Esophagus (tissue), 2 donors: ENCODE data around the gene C11orf42. TPM values are rescaled to one million over a fixed set of nuclear protein-coding genes. Genes with fewer than 3 reads are reported as not detected.
A peak's percentile ranks its signal among the peaks of the same experiment; 100 is the strongest.

Experiments used
- H3K27ac ChIP-seq, 2 donors: one replicate each; pipeline ENCODE4 v1.5.1; 2013; ENCODE audit warnings: low read depth in 2 of 2, mild to moderate bottlenecking in 2 of 2, inconsistent platforms in 1 of 2, low read length in 1 of 2, moderate library complexity in 1 of 2
- H3K27me3 ChIP-seq, 2 donors: one replicate each; pipeline ENCODE4 v1.6.1; 2013; ENCODE audit warnings: low read length in 2 of 2, control low read depth in 1 of 2, mild to moderate bottlenecking in 1 of 2; ENCODE audit not compliant: insufficient read depth in 2 of 2, control insufficient read depth in 1 of 2
- H3K36me3 ChIP-seq, 2 donors: one replicate each; pipeline ENCODE4 v1.6.1; 2013; ENCODE audit warnings: low read length in 1 of 2; ENCODE audit not compliant: control insufficient read depth in 2 of 2, insufficient read depth in 2 of 2
- H3K4me1 ChIP-seq, 2 donors: one replicate each; pipeline ENCODE4 v1.6.1; 2013; ENCODE audit warnings: low read length in 1 of 2; ENCODE audit not compliant: control insufficient read depth in 2 of 2, insufficient read depth in 2 of 2
- H3K4me3 ChIP-seq, 2 donors: one replicate each; pipeline ENCODE4 v1.5.1; 2013; ENCODE audit warnings: low read length in 2 of 2, mild to moderate bottlenecking in 2 of 2, low read depth in 1 of 2, moderate library complexity in 1 of 2
- H3K9me3 ChIP-seq, 2 donors: one replicate each; pipeline ENCODE4 v1.6.1; 2013; ENCODE audit warnings: mild to moderate bottlenecking in 2 of 2, low read depth in 1 of 2, low read length in 1 of 2, moderate library complexity in 1 of 2; ENCODE audit not compliant: control insufficient read depth in 2 of 2, insufficient read depth in 1 of 2
- WGBS, 2 donors: extraction: QIAGEN DNeasy Blood & Tissue Kit; methylation state at CpG; one replicate each; pipeline ENCODE4 v1.1.7; 2013; 5-methylcytosine and 5-hydroxymethylcytosine counted together
- polyA plus RNA-seq, 2 donors: library from polyadenylated mRNA; stranded (reverse); fragments of 200-250 nt; gene quantifications; one replicate each; pipeline ENCODE4 v1.2.3, GENCODE V29; 2013
- donor health status: healthy with polysubstance abuse.
- donor health status: Bipolar disorder and iron deficiency.

C11orf42 gene
- polyA plus RNA-seq, 2 donors = not detected

DNA sequence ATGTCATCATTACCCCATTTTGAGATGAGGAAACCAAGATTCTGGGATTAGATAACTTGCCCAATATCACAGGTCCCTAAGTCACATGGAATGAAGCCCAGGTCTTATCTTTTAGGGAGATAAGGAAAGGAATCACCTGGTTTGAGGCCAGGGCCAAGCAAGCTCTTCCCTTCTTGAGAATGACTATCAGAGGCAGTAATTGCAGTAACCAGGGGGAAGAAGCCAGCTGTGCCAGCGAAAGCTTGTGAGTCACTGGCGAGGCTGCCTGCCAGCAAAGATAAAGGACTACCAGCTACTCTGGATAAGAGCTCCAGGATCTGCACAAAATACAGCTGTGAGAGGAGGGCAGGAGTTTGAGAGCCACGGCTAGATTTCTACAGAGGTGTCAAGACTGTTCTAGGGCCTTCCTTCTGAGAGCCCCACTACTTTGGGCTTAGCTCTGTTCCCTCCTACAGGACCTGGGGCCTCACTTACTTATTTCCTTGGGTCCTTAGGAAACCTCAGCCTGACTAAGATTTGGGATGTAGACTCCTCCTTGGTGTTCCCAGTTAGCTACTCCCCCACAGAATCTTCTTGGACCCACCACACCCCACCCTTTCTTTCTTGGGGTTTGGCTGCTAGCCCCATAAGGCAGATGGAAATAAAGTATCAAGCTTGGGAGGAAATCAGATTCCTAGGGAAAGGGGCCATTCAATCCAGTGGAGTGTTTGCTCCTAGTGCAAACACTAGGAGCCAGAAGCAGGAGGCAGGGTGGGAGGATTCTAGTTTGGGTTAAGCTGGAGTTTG, 44.6 kb downstream of the C11orf42 start:
- Histone ChIP-seq H3K27me3 (no peaks in the 10 kb centered on the region), H3K4me1 (peaks cover 0 to 2% of the 10 kb centered on the region in 2 donors), H3K9me3 (no peaks in the 10 kb centered on the region), H3K36me3 (no peaks in the 10 kb centered on the region), H3K4me3 (no peak overlapping the region), H3K27ac (no peak overlapping the region)
- 25 to 28% methylated on average over 3 of the region's 3 CpGs for WGBS, 2 donors

DNA sequence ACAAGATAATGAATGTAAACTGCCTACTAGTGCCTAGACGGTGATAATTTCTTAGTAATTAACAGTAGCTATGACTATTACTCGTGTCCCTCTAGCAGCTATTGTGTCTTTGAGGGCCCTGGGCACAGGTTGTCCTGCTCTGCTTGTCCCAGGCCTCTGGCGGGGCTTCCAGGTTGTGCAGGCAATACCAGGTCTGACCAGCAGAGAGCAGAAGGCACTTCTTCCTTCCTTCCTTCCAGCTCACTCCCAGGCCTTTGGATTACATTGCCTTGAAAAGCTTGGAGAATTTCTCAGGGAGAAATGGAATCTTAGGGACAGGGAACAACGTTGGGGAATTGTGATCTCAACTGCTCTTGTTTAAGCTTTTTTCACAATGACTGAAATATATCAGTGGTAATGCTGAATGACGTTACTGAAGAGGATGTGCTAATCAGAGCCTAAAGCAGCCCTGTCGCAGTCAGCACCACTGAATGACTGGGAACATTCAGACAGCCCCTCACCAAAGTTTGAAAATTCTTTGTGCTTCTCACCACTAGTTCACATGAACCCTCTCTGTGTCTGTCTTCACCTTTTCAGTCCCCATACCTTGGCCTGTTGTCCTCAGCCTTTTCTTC, 45.9 kb downstream of the C11orf42 start:
- H3K4me1 ChIP-seq = peaks cover 0 to 2% of the 10 kb centered on the region in 2 donors
- no peaks in the 10 kb centered on the region for H3K9me3 ChIP-seq
- H3K27ac ChIP-seq = no peak overlapping the region
- WGBS, 2 donors = 55 to 64% methylated on average over 6 of the region's 6 CpGs
- H3K36me3 ChIP-seq = no peaks in the 10 kb centered on the region
- H3K4me3 ChIP-seq = no peak overlapping the region
- no peaks in the 10 kb centered on the region for H3K27me3 ChIP-seq

DNA sequence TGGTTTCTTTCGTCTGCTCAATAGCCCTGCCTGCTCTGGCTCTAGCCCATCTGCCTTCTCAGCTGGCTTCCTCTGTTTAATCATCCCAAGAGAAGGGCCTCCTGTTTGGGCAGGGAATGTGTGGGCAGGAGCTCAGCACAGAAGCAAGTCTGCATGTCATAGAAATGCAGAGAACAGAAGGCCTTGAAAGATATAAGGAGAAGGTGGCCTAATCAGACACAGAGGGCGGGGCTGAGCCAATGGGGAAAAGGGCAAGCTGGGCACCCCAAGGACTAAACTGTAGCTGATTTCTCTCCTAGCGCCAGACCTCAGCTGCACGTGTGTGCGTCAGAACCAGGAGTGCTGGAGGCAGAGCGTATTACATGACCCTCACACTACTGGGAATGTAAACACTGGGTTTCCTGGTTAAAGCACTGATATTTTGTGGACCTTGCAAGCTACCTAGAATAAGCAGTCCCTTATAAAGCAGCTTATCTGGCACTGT, 46.7 kb downstream of the C11orf42 start:
- Histone ChIP-seq H3K27me3 (no peaks in the 10 kb centered on the region), H3K4me1 (peaks cover 0 to 2% of the 10 kb centered on the region in 2 donors), H3K4me3 (no peak overlapping the region), H3K9me3 (no peaks in the 10 kb centered on the region), H3K27ac (peak overlapping the region in 1 of 2 donors; percentile 11), H3K36me3 (no peaks in the 10 kb centered on the region)
- WGBS, 2 donors = 59 to 88% methylated on average over 6 of the region's 6 CpGs

DNA sequence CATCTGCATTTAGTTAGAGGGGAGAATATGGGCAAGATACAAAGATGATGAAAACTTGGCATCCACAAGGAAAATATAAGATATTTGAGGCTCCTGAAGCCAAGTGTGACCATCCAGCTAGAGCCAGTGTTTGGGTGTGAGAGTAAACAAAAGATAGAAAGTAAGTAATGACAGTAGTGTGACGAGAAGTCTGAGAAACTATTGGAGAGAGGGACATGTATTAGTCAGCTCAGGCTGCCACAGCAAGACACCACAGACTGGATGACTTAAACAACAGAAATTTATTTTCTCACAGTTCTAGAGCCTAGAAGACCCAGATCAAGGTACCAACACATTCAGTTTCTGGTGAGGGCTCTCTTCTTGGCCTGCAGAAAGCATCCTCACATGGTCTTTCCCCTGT, 47.8 kb downstream of the C11orf42 start:
- H3K27me3 ChIP-seq = no peaks in the 10 kb centered on the region
- H3K4me3 ChIP-seq = no peak overlapping the region
- no peak overlapping the region for H3K27ac ChIP-seq
- 70 to 79% methylated on average over 1 of the region's 1 CpG for WGBS, 2 donors
- peaks cover 0 to 2% of the 10 kb centered on the region in 2 donors for H3K4me1 ChIP-seq
- no peaks in the 10 kb centered on the region for H3K9me3 ChIP-seq
- H3K36me3 ChIP-seq = no peaks in the 10 kb centered on the region

DNA sequence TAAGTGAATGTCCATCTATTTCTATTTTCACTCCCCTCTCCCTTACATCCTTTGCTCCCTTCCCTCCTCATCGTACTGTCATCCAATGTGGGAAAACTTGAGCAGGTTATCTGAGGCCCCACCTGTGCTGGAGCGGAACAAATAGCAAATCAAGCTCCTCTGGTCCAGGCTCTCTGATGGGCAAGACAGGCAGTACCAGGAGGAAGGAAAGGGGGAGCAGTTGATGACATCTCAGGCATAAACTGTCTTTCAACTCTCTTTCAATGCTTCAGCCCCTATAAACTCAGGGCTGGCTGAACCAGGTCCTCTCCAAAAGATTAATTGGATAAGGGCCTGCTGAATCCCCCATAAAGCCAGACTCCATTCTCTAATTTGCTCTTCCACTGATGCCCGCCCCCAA, 52.8 kb downstream of the C11orf42 start:
- Histone ChIP-seq H3K27ac (no peak overlapping the region), H3K27me3 (peaks cover 0 to 13% of the 10 kb centered on the region in 2 donors), H3K36me3 (no peaks in the 10 kb centered on the region)

DNA sequence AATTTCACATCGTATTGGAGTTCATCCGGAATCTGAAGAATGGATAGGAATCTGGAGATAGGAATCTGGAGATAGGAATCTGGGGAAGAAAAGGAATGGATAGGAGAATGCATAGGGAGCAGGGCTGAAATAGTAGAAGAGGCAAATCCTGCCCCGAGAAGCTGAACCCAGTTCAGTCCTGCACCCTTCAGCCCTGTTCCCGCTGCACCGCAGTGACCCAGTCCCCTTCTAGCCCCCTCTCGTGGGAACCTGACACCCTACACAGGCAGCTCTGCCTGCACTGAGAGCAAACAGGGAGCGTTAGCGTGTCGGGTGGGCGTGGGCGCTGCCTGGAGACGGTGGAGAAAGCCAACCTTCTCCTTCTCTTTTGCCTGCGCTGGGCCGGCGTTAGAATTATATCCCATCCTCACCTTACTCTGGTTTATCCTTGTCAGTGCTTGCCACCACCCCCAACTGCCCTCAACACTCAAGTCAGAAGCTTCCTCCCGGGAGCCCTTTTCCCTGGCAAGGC, 53.3 kb downstream of the C11orf42 start:
- Histone ChIP-seq H3K27me3 (peaks cover 0 to 13% of the 10 kb centered on the region in 2 donors), H3K36me3 (no peaks in the 10 kb centered on the region), H3K9me3 (no peaks in the 10 kb centered on the region), H3K27ac (no peak overlapping the region), H3K4me1 (peaks cover 0 to 6% of the 10 kb centered on the region in 2 donors), H3K4me3 (peak overlapping the region in 1 of 2 donors; percentile 40)
- 7 to 9% methylated on average over 16 of the region's 16 CpGs for WGBS, 2 donors

More for the DNA sequence above, 52.8 kb downstream of the C11orf42 start:
- Histone ChIP-seq H3K4me3 (no peak overlapping the region), H3K4me1 (peaks cover 0 to 6% of the 10 kb centered on the region in 2 donors), H3K9me3 (no peaks in the 10 kb centered on the region)
- 76 to 82% methylated on average over 3 of the region's 3 CpGs for WGBS, 2 donors

DNA sequence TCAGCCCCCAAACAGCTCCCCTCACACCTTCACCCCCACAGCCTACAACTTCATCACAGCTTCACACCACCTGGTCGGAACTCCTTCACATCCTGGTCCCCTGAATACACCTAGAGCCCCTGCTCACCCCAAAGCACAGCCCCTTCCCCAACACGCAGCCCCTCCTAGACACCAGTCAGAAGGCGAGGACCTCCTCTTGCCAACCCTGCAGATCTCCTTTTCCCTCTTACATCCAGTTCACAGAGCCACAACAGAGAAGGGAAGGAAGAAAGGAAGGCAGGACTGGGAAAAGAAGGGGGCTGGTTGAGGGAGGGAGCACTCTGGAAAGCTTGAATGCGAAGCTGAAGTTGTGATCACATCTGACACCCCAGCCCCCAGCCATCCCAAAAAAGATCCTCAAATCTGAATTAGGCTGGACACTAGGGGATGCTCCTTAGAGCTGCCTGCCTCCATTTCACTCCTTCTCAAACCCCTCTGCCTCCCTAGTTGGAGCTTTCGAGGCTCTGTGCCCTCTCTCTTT, 54.9 kb downstream of the C11orf42 start:
- Histone ChIP-seq H3K36me3 (no peaks in the 10 kb centered on the region), H3K4me1 (peaks cover 0 to 6% of the 10 kb centered on the region in 2 donors), H3K4me3 (no peak overlapping the region), H3K9me3 (no peaks in the 10 kb centered on the region), H3K27me3 (peaks cover 0 to 13% of the 10 kb centered on the region in 2 donors), H3K27ac (no peak overlapping the region)
- WGBS, 2 donors = 48 to 49% methylated on average over 5 of the region's 5 CpGs

Other genes starting within 250 kb of the C11orf42 start
- not detected for gene OR56A5, start 237.1 kb upstream of the C11orf42 start, polyA plus RNA-seq
- gene OR52L1, start 218.6 kb upstream of the C11orf42 start, polyA plus RNA-seq = not detected
- gene OR56A4, start 198.6 kb upstream of the C11orf42 start, polyA plus RNA-seq = not detected
- gene OR56A1, start 174.8 kb upstream of the C11orf42 start, polyA plus RNA-seq = not detected
- not detected for gene OR56B4, start 97.9 kb upstream of the C11orf42 start, polyA plus RNA-seq
- not detected for gene OR52B2, start 35.2 kb upstream of the C11orf42 start, polyA plus RNA-seq
- gene OR52W1, start 6.3 kb upstream of the C11orf42 start, polyA plus RNA-seq = not detected
- 10 to 100 TPM; 18.6 to 31.7 TPM for gene FHIP1B, start 29.1 kb downstream of the C11orf42 start, polyA plus RNA-seq
- gene CNGA4, start 33.5 kb downstream of the C11orf42 start, polyA plus RNA-seq = under 1 TPM; 0.06 TPM
- gene CCKBR, start 54.3 kb downstream of the C11orf42 start, polyA plus RNA-seq = under 1 TPM in 1 of 2 donors, not detected in 1; 0.08 TPM
- 10 to 100 TPM; 16.7 to 23.0 TPM for gene CAVIN3, start 114.9 kb downstream of the C11orf42 start, polyA plus RNA-seq
- gene SMPD1, start 184.9 kb downstream of the C11orf42 start, polyA plus RNA-seq = 10 to 100 TPM; 16.0 to 18.9 TPM
- 10 to 100 TPM in 1 of 2 donors, 1 to 10 TPM in 1; 7.1 to 12.0 TPM for gene APBB1, start 213.5 kb downstream of the C11orf42 start, polyA plus RNA-seq
- gene HPX, start 235.4 kb downstream of the C11orf42 start, polyA plus RNA-seq = under 1 TPM; 0.26 to 0.55 TPM